ENCODE results near the gene LEPROT.

DNA sequence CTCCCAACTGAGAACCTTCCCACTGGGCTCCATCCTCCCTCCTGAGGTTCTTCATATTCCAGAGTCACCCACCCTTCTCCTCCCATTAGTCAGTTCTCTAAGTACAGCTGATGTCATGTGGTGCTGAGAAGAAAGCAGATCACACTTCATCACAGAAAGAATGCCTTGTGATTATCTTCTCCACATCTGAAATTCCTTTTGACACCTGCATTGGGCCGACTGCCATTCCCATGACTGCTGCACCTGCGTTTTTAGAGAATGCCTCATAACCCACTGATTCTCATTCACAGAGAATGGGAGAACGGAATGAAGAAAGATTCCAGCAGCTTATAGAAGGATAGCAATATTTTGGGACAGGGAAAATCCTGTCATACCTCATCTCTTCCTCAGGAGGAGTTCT lies 14.3 kb downstream of the LEPROT start:
- TF ChIP-seq POLR2AphosphoS5 (IDR thresholded peaks at IDR 0.05; ENCODE audit: low read length), result no peak
- TF ChIP-seq, protein P1, sequence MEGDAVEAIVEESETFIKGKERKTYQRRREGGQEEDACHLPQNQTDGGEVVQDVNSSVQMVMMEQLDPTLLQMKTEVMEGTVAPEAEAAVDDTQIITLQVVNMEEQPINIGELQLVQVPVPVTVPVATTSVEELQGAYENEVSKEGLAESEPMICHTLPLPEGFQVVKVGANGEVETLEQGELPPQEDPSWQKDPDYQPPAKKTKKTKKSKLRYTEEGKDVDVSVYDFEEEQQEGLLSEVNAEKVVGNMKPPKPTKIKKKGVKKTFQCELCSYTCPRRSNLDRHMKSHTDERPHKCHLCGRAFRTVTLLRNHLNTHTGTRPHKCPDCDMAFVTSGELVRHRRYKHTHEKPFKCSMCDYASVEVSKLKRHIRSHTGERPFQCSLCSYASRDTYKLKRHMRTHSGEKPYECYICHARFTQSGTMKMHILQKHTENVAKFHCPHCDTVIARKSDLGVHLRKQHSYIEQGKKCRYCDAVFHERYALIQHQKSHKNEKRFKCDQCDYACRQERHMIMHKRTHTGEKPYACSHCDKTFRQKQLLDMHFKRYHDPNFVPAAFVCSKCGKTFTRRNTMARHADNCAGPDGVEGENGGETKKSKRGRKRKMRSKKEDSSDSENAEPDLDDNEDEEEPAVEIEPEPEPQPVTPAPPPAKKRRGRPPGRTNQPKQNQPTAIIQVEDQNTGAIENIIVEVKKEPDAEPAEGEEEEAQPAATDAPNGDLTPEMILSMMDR (IDR thresholded peaks at IDR 0.05 in 2 of 3, conservative IDR thresholded peaks at IDR 0.05 in 1 of 3; ENCODE audit: control insufficient read depth in 2 of 3, extremely low read depth in 1 of 3, insufficient read depth in 1 of 3, low read depth in 3 of 3, low read length in 3 of 3), result no peak
- TF ChIP-seq, protein P2, sequence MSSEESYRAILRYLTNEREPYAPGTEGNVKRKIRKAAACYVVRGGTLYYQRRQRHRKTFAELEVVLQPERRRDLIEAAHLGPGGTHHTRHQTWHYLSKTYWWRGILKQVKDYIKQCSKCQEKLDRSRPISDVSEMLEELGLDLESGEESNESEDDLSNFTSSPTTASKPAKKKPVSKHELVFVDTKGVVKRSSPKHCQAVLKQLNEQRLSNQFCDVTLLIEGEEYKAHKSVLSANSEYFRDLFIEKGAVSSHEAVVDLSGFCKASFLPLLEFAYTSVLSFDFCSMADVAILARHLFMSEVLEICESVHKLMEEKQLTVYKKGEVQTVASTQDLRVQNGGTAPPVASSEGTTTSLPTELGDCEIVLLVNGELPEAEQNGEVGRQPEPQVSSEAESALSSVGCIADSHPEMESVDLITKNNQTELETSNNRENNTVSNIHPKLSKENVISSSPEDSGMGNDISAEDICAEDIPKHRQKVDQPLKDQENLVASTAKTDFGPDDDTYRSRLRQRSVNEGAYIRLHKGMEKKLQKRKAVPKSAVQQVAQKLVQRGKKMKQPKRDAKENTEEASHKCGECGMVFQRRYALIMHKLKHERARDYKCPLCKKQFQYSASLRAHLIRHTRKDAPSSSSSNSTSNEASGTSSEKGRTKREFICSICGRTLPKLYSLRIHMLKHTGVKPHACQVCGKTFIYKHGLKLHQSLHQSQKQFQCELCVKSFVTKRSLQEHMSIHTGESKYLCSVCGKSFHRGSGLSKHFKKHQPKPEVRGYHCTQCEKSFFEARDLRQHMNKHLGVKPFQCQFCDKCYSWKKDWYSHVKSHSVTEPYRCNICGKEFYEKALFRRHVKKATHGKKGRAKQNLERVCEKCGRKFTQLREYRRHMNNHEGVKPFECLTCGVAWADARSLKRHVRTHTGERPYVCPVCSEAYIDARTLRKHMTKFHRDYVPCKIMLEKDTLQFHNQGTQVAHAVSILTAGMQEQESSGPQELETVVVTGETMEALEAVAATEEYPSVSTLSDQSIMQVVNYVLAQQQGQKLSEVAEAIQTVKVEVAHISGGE (CRISPR knock-in tag; IDR thresholded peaks at IDR 0.05), result no peak
- no peak for TF ChIP-seq EZH2 (IDR thresholded peaks at IDR 0.05; ENCODE audit: borderline replicate concordance, control insufficient read depth, low read depth, low read length)
- no peak for TF ChIP-seq ZNF217 (IDR thresholded peaks at IDR 0.05)
- no peak for TF ChIP-seq MXI1 (IDR thresholded peaks at IDR 0.05; ENCODE audit: low read depth, low read length)
- TF ChIP-seq, protein P3, sequence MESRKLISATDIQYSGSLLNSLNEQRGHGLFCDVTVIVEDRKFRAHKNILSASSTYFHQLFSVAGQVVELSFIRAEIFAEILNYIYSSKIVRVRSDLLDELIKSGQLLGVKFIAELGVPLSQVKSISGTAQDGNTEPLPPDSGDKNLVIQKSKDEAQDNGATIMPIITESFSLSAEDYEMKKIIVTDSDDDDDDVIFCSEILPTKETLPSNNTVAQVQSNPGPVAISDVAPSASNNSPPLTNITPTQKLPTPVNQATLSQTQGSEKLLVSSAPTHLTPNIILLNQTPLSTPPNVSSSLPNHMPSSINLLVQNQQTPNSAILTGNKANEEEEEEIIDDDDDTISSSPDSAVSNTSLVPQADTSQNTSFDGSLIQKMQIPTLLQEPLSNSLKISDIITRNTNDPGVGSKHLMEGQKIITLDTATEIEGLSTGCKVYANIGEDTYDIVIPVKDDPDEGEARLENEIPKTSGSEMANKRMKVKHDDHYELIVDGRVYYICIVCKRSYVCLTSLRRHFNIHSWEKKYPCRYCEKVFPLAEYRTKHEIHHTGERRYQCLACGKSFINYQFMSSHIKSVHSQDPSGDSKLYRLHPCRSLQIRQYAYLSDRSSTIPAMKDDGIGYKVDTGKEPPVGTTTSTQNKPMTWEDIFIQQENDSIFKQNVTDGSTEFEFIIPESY (IDR thresholded peaks at IDR 0.05), result no peak
- TF ChIP-seq SP1 (IDR thresholded peaks at IDR 0.05; ENCODE audit: low read depth, low read length), result no peak
- TF ChIP-seq, protein P4, sequence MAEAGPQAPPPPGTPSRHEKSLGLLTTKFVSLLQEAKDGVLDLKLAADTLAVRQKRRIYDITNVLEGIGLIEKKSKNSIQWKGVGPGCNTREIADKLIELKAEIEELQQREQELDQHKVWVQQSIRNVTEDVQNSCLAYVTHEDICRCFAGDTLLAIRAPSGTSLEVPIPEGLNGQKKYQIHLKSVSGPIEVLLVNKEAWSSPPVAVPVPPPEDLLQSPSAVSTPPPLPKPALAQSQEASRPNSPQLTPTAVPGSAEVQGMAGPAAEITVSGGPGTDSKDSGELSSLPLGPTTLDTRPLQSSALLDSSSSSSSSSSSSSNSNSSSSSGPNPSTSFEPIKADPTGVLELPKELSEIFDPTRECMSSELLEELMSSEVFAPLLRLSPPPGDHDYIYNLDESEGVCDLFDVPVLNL (IDR thresholded peaks at IDR 0.05; ENCODE audit: low read depth, low read length), result no peak
- TF ChIP-seq EP300 (IDR thresholded peaks at IDR 0.05; ENCODE audit: borderline replicate concordance in 1 of 2, control insufficient read depth in 1 of 2, low read depth in 2 of 2, low read length in 2 of 2), result no peak
- no peak for TF ChIP-seq FOXM1 (IDR thresholded peaks at IDR 0.05; ENCODE audit: low read depth, low read length)
- no peak for TF ChIP-seq SIN3A (IDR thresholded peaks at IDR 0.05; ENCODE audit: low read depth, low read length)
- no peak for TF ChIP-seq SUPT20H (IDR thresholded peaks at IDR 0.05; ENCODE audit: borderline replicate concordance, control insufficient read depth, low read depth, low read length)
